Endothelial cell (in vitro differentiated cells): ENCODE data around the gene CES4A. TPM values are rescaled to one million over a fixed set of nuclear protein-coding genes. Genes with fewer than 3 reads are reported as not detected.

Experiments used
- DNase-seq: peaks from one replicate; pipeline ENCODE4 v3.0.0; 2021; ENCODE audit warnings: low spot score
- H3K27ac Mint-ChIP-seq: one replicate; pipeline ENCODE4 v1.8.0; 2021; ENCODE audit warnings: mixed read lengths, inconsistent platforms; ENCODE audit not compliant: unreplicated experiment
- H3K27me3 Mint-ChIP-seq: one replicate; pipeline ENCODE4 v1.8.0; 2021; ENCODE audit warnings: mild to moderate bottlenecking, moderate library complexity, mixed read lengths, inconsistent platforms; ENCODE audit not compliant: unreplicated experiment
- H3K36me3 Mint-ChIP-seq: one replicate; pipeline ENCODE4 v1.8.0; 2021; ENCODE audit warnings: mild to moderate bottlenecking, low read depth, mixed read lengths, inconsistent platforms; ENCODE audit not compliant: unreplicated experiment
- H3K4me1 Mint-ChIP-seq: one replicate; pipeline ENCODE4 v1.8.0; 2021; ENCODE audit warnings: mild to moderate bottlenecking, mixed read lengths, inconsistent platforms; ENCODE audit not compliant: unreplicated experiment
- H3K4me3 Mint-ChIP-seq: one replicate; pipeline ENCODE4 v1.8.0; 2021; ENCODE audit warnings: mild to moderate bottlenecking, mixed read lengths, inconsistent platforms; ENCODE audit not compliant: unreplicated experiment
- H3K9me3 Mint-ChIP-seq: one replicate; pipeline ENCODE4 v1.8.0; 2021; ENCODE audit warnings: mixed read lengths, inconsistent platforms; ENCODE audit not compliant: unreplicated experiment
- CTCF ChIP-seq: fragments of 200-600 bp; sonication (generic); IDR thresholded peaks from one replicate; pipeline ENCODE4 v1.5.0; 2021; ENCODE audit warnings: antibody characterized with exemption; ENCODE audit not compliant: unreplicated experiment
- total RNA-seq: library from RNA; stranded (reverse); fragmentation: NEBNext Ultra II Directional; extraction: Animal tissue kit (Norgen Biotek cat#: 25700); gene quantifications from one replicate; pipeline ENCODE4 v1.2.1, GENCODE V29; 2021; ENCODE audit not compliant: unreplicated experiment

CES4A gene
- total RNA-seq, 1 donor from 2014 or later, result 1.1 TPM

GRCh38 chr16:66961914-66962313, 26.5 kb upstream of the CES4A start:
- Mint-ChIP-seq H3K4me3 (peak overlapping the region; percentile 59), H3K4me1 (peaks cover 10% of the 10 kb centered on the region), H3K27me3 (peaks cover 11% of the 10 kb centered on the region), H3K27ac (peak overlapping the region; percentile 84), H3K36me3 (no peaks in the 10 kb centered on the region), H3K9me3 (no peaks in the 10 kb centered on the region)
- no peak for DNase-seq
- TF ChIP-seq CTCF, result no peak

- DNase-seq, result no peak
- peaks cover 14% of the 10 kb centered on the region for H3K27me3 Mint-ChIP-seq
- H3K27ac Mint-ChIP-seq, result no peak overlapping the region
- H3K4me1 Mint-ChIP-seq, result peaks cover 10% of the 10 kb centered on the region
- no peak for TF ChIP-seq CTCF
- no peaks in the 10 kb centered on the region for H3K9me3 Mint-ChIP-seq
- H3K4me3 Mint-ChIP-seq, result no peak overlapping the region
- peaks cover 7% of the 10 kb centered on the region for H3K36me3 Mint-ChIP-seq
These were observed 24.3 kb upstream of the CES4A start for GRCh38 chr16:66964049-66964448.

GRCh38 chr16:66968847-66969246, 19.5 kb upstream of the CES4A start:
- no peak for TF ChIP-seq CTCF
- H3K4me3 Mint-ChIP-seq, result no peak overlapping the region
- DNase-seq, result no peak
- H3K27me3 Mint-ChIP-seq, result peaks cover 9% of the 10 kb centered on the region
- no peak overlapping the region for H3K27ac Mint-ChIP-seq
- peaks cover 7% of the 10 kb centered on the region for H3K36me3 Mint-ChIP-seq
- H3K4me1 Mint-ChIP-seq, result peaks cover 8% of the 10 kb centered on the region
- no peaks in the 10 kb centered on the region for H3K9me3 Mint-ChIP-seq

GRCh38 chr16:66970775-66971720, 17.3 kb upstream of the CES4A start:
- Mint-ChIP-seq H3K27ac (no peak overlapping the region), H3K27me3 (peaks cover 9% of the 10 kb centered on the region), H3K4me1 (peaks cover 8% of the 10 kb centered on the region), H3K4me3 (no peak overlapping the region), H3K36me3 (peaks cover 7% of the 10 kb centered on the region), H3K9me3 (no peaks in the 10 kb centered on the region)
- no peak for DNase-seq
- TF ChIP-seq CTCF, result no peak

- no peak for DNase-seq
- H3K36me3 Mint-ChIP-seq, result peaks cover under 1% of the 10 kb centered on the region
- no peak overlapping the region for H3K27ac Mint-ChIP-seq
- peaks cover 7% of the 10 kb centered on the region for H3K27me3 Mint-ChIP-seq
- no peak overlapping the region for H3K4me3 Mint-ChIP-seq
- TF ChIP-seq CTCF, result no peak
- H3K9me3 Mint-ChIP-seq, result no peaks in the 10 kb centered on the region
- H3K4me1 Mint-ChIP-seq, result peaks cover 8% of the 10 kb centered on the region
These were observed 15.4 kb upstream of the CES4A start for GRCh38 chr16:66972983-66973382.
